ENCODE results near the gene EXTL1. TPM values are rescaled to one million over a fixed set of nuclear protein-coding genes. Genes with fewer than 3 reads are reported as not detected.

Gene EXTL1
- total RNA-seq, 1 donor from 2014 or later, result 1.2 TPM

DNA sequence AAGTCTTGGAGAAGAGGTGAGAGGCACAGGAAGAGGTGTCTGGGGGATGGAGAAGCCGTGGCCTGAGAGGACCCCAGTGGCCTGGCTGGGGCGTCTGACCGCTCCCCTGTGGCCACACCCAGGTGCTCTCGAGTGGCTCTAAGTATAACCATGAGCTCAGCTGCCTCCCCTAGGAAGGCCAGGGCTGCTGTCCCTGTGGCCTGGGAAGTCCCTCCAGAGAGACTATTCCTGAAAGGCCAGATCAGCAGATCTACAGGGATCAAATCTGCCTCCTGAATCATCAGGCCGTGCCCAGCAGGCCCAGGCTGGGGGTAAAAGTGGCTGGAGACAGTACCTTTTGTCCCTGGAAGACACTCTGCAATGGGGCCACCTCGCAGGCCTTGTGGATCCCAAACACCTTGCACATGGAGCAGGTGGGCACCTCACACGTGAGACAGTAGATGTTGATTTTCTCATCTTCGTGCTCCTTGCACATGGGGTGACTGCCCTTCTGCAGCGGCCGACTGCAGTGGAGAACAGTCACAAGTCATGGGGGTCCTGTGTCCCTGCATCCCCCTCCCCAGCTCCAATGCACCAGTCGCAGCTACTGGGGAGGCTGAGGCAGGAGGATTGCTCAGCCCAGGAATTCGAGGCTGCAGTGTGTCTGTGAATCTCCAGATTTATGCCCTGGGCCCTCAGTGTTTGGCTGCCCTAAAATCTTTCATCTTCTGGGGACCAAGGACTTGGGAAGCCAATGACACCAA is 39.4 kb downstream of the EXTL1 start:
- FAIRE-seq, result no peak

DNA sequence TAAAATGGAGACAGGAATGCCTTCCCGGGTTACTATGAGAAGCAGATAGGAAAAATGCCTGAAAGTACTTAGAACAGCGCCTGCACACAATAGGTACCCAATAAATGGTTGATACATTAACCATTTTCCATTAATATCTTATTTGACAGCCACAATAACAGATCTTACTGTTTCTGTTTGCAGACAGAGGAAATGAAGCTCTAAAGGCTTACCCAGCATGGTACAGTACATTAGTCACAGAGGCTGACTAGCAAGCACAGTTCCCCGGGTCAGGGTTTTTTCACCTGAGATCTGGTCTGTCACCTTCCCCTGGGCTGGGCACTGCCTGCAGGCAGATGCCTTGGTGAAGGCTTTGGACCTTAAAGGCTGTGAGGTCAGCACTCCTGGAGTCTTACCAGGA is 43.0 kb downstream of the EXTL1 start:
- FAIRE-seq (no peak), DNase-seq (ENCODE audit: low spot score in 2 of 2) (no peak)

More for the DNA sequence above, 39.4 kb downstream of the EXTL1 start:
- no peak for DNase-seq (ENCODE audit: low spot score in 2 of 2)

DNA sequence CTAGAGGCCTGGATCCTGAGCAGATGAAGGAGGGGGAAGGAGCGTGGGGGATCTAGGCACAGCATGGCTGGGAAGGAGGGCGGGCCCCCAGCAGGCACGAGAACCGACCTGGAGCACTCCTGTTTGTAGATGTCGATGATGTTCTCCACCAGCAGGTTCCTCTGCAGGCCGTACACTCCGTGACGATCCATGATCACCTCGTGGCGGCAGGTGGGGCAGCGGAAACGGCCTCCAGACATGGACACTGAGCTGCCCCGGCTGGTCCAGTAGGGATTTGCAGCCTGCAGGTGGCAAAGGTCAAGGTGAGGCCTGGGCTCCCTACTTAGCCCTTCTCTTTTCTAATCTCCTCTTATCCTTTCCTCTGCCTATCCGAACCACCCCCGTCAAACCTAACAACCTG is 44.6 kb downstream of the EXTL1 start:
- DNase-seq (ENCODE audit: low spot score in 2 of 2) (no peak), FAIRE-seq (no peak)

GRCh38 chr1:26066857-26067256 is 45.3 kb downstream of the EXTL1 start:
- FAIRE-seq (no peak), DNase-seq (ENCODE audit: low spot score in 2 of 2) (no peak)

- no peak for DNase-seq (ENCODE audit: low spot score in 2 of 2)
- no peak for FAIRE-seq
These were observed 45.9 kb downstream of the EXTL1 start, which contains the start of gene TRIM63 for GRCh38 chr1:26067432-26067911. TSS of gene TRIM63 (minus strand) at chr1:26067630. CDS start at chr1:26067494, 136 bp downstream.

- DNase-seq (ENCODE audit: low spot score in 2 of 2) (no peak), FAIRE-seq (no peak)
These were observed 48.3 kb downstream of the EXTL1 start for GRCh38 chr1:26069941-26070295.

DNA sequence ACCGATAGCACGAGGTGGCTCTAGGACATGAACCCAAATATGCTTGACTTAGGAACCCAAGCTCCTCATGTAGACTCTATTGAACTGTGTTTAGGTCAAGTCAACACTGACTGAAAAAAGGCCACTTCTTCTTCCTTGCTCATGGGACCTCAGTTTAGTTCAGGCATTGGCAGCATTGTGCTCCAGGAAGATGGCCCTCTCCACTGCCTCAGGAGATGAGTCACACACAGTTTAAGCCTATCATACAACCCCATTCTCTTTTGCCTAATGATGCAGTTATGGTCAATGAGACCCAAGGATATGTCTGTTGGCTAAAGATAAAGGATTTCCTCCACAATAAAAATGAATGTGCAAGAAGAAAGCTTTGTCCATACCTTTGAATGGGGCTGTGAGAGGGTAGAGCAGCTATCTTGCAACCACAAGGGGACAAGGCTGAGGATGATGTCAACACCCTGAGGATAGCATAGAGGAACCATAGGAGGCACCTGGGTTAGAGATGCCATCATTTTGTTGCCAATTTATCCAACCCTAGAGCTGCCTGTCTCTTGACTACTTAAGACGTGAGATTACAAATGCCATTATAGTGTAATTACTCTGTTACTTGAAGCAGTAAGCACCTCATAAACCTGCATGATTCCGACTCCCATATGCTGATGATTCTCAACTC is 48.9 kb downstream of the EXTL1 start:
- no peak for FAIRE-seq

GRCh38 chr1:26070963-26071342 is 49.4 kb downstream of the EXTL1 start:
- DNase-seq (ENCODE audit: low spot score in 2 of 2) (no peak), FAIRE-seq (no peak)

More for the DNA sequence above, 48.9 kb downstream of the EXTL1 start:
- no peak for DNase-seq (ENCODE audit: low spot score in 2 of 2)

DNA sequence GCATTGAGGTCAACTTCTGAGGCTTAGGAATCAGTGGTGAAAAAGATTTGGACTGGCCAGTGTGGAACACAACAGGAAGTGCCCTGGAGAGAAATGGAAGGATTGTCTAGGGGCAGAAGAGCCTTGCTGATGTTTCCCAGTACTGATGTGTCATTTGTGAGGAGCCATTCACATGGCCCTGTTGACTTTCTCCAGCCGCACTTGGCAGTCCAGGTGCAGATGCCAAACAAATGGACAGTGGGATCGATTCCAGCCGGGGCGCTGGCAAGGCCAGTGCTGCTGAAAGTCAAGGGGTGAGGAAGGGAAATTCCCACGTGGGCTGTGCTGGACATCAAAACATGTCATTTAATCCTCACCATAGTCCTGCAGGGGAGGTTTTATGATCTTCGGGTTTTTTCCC is 50.7 kb downstream of the EXTL1 start:
- no peak for DNase-seq (ENCODE audit: low spot score in 2 of 2)
- no peak for FAIRE-seq

DNA sequence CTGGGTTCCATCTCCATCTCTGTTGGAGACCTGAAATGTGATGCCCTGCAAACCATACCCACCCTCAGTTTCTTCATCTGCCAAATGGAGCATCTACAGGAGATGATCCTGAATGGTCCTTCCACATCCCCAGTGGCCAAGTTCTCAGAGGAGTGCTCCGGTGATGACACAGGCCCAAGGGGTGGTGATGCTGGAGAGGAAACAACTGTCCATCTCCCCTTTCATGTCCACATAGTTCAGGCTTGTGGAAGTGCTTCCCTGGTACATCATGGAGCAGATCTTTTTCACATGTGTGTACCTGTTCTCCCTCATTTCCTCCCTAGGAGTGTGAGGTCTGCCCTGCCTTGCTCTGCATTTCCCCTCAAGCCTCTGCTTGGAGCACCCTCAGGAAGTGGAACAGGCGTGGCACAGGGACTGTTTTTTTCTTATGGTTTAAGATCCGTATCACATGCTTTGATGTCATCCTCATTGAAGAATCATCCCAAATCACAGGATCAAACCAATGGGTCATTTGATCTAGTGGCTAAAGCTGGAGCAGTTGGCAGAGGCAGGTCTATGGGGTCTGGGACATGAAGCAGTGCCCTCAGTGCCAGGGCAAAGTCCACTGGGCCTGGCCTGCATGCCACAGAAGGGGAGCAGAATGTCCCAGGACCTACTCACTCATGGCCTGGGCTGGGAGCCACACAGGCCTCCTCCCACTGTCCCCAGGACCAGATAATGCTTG is 54.0 kb downstream of the EXTL1 start:
- FAIRE-seq (no peak), DNase-seq (ENCODE audit: low spot score in 2 of 2) (no peak)

GRCh38 chr1:26077524-26077923 is 55.9 kb downstream of the EXTL1 start:
- DNase-seq (ENCODE audit: low spot score in 2 of 2), result no peak
- no peak for FAIRE-seq

- no peak for FAIRE-seq
- no peak for DNase-seq (ENCODE audit: low spot score in 2 of 2)
These were observed 57.0 kb downstream of the EXTL1 start for GRCh38 chr1:26078286-26079177.

GRCh38 chr1:26079178-26079563 is 57.6 kb downstream of the EXTL1 start:
- no peak for DNase-seq (ENCODE audit: low spot score in 2 of 2)
- no peak for FAIRE-seq

GRCh38 chr1:26079960-26080814 is 58.6 kb downstream of the EXTL1 start:
- DNase-seq (ENCODE audit: low spot score in 2 of 2) (no peak), FAIRE-seq (no peak)

DNA sequence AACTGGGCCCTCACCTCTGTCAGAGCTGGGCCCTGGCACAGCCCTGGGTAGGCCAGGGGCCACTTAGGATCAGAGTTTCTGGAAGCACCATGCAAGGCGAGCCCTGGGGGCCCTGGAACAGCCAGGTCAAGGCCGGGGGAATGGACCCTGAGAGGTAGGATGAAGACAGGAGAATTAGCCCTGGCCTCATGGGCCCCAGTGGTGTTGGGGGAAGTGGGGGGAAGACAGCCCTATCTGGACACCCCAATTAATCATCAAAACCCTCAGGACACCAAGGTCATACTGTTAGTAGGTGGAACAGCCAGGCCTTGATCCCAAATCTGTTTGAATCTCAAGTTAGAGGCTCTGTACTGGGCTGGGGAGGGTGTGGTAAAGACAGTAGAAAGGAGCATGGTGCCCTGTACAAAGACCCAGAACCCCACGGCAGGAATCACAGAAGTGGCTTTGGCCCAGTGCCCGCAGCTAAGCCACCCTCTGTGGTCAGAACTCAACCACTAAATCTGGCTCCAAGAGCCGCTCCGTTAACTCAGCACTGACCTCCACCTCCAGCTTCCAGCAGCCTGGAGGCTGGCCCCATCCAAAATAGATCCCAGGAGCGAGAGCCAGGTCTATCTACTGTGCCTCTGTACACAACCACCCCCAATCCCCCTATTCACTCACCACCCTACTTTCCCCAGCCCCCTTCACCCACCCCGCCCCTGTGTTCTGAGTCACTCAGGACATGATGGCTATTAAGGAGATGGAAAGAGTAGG is 59.9 kb downstream of the EXTL1 start:
- FAIRE-seq (no peak), DNase-seq (ENCODE audit: low spot score in 2 of 2) (no peak)

- DNase-seq (ENCODE audit: low spot score in 2 of 2) (no peak), FAIRE-seq (no peak)
These were observed 60.4 kb downstream of the EXTL1 start for GRCh38 chr1:26082020-26082350.

- FAIRE-seq (no peak), DNase-seq (ENCODE audit: low spot score in 2 of 2) (no peak)
These were observed 61.6 kb downstream of the EXTL1 start for GRCh38 chr1:26083208-26083607.

GRCh38 chr1:26084091-26084561 is 62.6 kb downstream of the EXTL1 start:
- FAIRE-seq (no peak), DNase-seq (ENCODE audit: low spot score in 2 of 2) (no peak)

- FAIRE-seq, result no peak
- no peak for DNase-seq (ENCODE audit: low spot score in 2 of 2)
These were observed 63.3 kb downstream of the EXTL1 start for GRCh38 chr1:26084844-26085243.

Measured in frontal cortex (tissue), 4 donors.